SK-N-DZ (cell line): ENCODE data around the gene PGC.

ENCODE experiments used
- DNase-seq: peaks from one replicate; pipeline ENCODE4 v3.0.0-alpha.2; 2015; ENCODE audit warnings: low spot score

Gene PGC

DNA sequence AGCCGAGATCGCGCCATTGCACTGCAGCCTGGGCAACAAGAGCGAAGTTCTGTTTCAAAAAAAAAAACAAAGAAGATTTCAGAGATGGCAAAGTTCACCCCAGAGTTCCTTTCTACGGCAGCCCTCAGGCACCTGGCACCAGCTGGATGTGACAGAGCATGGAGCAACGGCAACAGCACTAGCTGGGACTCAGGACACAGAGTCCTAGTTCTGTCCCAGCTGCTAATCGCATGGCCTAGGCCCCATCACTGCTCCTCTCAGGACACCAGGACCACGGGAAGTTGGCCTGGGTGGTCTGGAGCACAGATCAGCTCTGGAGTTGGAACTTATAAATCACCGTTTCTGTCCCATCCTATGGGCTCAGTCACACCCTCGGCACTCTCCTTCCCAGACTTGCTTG lies 1.1 kb downstream of the PGC start:
- DNase-seq = no peak

DNA sequence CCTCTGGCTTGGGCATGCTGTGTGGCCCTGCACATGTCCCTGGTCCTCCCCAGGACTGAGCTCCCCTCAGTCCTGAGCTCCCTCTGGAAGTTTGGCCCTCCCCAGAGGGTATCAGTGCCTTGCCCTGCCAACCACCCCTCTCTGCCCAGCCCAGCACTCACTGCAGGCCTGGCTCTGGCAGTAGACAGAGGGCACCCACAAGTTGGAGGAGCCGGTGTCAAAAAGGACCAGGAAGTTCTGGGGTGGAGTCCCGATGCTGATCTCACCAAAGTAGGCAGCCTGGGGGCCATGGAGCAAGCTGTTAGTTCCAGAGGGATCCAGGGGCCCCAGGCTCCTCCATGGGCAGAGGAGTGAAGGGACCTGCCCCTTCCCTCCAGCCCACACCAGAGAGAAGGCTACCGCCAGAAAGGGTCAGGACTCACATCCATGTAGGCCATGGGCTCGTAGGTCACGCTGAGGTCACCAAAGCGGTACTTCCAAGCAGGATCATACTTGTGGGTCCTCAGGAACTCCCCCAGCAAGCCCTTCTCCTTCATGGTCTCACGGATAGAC lies 2.9 kb downstream of the PGC start:
- DNase-seq = no peak

DNA sequence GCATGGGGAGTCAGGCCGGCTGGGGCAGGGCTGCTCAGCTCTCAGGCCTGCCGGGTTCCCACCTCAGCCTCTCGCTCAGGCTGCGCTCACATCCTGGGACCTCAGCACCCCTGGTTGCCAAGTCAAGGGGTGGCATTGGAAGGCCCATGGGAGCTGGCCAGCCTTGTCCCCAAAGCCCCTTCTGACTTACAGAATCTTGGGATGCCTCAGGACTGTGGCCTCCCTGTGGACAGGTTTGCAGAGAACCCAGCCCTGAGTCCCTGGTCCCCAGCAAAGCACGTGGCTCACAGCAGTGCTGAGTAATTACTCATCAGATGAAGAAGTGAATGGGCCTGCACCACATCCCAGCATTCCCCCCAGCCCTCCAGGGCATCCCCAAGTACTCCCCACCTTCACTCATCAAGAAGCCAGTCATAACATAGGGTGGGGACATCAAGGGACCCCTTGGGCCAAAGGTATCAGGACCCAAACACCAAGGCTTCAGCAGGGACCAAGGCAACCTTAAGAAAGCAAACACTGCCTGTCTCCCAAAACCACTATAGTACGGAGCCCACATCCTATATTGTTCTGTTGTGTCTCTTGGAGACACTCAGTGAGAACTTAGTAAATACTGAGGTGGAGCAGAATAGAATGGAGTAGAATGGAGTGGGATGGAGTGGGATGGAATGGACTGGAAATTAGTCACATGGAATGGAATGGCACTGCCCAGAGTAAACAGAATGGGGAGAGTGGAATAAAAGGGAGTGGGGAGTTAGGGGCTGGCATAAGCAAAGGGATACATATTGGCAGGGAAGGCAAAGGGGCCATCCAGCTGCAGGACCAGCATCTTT lies 3.6 kb downstream of the PGC start:
- DNase-seq = no peak

DNA sequence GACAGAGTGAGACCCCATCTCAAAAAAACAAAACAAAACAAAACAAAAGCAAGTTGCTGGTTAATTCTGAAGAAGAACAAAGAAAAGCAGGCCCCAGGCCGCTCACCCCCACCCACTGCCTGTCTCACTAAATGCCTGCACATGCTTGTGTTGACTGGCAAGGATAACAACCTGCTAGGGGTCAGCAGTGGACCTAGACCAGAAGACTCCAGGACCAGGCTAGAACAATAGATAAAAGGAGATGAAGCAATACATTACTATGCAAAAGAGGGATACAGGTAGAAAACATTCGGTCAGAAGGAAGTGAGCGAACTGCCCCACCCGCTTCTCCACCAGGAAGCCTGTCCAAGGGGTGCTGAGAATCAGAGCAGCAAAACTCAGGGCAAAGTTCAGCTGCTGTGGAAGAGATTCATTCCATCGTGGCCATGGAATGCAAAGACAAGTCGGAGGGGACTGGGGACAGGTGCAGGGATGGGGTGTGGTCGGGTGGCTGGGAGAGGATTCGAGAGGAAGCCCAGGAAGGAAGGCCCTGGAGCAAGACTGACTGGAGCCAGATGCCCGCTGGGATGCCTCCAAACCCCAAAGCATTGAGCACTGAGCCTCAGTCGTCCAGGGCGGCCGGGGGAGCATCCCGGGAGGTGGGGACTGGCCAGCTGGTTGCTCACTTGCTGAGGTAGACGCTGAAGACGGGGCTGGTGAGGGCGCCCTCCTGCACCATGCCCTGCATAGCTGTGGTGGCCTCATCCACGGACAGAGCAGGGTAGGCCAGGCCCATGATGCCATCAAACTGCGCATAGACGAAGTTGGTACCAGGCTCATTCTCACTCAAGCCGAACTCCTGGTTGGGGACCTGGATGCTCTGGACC lies 5.3 kb downstream of the PGC start:
- DNase-seq = no peak

DNA sequence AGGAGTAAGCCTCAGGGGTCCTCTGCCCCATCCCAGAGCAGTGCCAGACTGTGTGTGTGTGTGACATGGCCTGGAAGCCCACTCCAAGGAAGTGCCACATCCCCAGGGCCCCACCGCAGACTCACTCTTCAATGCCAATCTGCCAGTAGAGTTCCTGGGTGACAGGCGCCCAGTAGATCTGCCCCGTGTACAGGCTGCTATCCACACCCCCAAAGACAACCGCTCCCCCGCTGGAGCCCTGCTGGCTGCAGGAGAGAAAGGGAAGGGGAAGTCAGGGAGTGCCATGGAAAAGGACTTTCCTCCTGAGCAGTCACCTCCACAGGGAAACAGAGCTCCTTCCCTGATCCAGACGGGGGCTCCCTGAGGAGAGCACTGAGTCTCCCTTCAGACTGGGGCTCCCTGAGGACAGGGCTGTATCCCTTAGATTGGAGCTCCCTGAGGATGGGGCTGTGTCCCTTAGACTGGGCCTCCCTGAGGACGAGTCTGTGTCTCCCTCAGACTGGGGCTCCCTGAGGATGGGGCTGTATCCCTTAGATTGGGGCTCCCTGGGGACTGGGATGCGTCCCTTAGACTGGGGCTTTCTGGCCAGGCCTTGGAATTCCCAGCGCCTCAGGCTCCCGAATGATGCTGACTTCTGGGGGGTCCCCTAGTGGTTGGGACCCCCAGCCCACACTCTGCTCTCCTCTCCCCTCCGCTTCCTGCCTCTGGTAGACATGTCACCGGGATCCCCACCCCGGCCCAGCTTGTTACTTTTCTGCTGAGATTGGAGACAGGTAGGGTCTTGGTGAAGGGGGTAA lies 6.6 kb downstream of the PGC start:
- no peak for DNase-seq

DNA sequence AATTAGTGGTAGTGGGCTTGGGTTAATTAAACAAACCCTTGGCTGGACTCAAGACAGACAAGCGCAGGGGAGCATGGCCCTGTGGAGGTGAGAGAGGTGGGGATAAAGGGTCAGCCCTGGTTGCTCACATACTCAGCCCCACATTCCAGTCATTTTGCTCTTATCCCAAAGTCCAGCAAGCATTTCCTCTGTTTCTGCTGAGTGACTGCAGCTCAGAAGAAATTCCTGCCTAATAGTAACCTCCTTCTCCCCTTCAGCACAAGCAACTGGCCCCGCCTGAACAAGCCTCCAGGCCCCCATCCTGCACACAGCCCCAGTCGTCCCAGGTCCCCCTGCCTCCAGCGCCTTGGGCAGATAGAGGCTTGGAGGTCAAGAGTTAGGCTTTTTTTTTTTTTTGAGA lies 8.2 kb downstream of the PGC start:
- no peak for DNase-seq

DNA sequence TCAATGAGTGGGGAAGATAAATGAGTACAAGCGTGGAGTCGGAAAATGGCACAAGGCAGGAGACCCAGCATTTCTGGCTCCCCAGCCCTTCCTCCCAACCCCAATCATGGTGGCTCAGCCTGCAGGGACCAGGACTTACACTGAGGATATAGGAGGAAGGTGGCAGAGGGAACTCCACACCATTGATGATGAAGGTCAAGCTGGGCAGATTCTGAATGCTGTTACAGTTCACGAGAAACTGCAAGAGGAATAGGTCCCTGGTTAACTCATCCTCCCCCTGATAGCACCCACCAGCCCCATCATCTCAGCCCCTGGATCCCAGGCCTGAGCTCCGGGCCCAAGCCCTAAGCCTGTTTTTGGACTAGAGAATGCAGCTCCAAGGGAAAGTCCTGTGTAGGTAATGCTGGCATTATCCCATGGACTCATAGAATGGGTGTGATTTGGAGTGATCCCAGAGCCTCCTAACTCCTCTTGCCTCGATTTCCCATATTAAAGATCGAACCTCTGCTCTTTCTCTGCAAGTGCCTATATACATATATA lies 9.5 kb downstream of the PGC start:
- DNase-seq = no peak

DNA sequence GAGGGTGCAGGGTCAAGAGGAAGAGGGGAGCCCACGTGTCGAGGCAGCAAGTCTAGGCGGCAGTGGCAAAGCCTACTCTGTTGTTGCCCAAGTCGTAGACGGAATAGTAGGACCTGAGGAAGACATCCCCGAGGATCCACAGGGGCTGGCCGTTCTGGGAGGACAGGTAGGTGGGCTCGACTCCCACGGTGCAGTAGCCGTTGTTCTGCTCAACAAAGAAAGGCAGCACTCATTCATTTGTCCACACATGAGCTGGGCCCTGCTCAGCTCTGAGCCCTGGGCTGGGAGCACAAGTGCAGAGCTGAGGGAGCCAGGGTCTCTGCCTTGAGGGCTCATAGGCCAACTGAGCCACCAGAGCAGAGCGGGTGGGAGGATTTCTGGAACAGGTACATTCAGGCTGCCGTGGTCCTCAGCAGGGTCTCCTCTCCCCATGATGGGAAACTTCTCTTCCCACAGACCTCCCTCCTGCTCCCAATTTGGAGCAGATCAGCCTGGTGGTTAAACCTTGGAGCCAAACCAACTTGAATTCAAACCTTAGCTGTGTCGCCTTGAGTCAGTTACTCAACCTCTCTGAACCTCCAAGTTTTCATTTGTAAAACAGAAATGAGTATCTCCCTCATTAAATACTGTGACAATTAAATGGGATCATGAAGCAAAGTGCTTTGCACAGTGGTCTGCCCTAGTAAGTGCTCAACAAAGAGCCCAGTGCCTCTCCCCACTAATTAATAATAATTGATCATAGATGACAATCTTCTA lies 10.2 kb downstream of the PGC start:
- no peak for DNase-seq

DNA sequence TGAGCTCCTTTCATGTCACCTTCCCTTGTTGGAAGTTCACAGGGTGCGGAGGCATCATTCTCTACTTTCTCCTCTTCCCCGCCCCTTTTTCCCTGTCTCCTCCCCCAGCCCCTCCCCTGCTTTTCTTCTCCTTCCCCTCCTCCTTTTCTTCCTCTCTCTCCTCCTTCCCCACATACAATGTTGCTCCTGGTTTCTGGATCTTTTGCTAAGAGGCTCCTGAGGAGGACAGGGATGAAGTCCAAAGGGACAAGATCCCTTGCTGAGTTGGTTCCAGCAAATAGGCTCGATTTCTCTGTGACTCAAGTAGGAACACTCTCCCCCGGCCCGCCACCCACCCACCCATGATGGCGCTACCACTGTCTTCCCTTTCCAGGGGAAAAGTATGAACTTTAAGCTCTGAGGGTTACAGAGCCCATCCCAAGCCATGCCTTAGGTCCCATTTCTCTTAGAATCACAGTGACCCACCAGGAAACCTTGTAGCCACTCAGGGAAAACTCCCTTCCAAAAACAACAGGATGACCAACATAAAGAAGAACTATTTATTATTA lies 10.9 kb downstream of the PGC start:
- no peak for DNase-seq

DNA sequence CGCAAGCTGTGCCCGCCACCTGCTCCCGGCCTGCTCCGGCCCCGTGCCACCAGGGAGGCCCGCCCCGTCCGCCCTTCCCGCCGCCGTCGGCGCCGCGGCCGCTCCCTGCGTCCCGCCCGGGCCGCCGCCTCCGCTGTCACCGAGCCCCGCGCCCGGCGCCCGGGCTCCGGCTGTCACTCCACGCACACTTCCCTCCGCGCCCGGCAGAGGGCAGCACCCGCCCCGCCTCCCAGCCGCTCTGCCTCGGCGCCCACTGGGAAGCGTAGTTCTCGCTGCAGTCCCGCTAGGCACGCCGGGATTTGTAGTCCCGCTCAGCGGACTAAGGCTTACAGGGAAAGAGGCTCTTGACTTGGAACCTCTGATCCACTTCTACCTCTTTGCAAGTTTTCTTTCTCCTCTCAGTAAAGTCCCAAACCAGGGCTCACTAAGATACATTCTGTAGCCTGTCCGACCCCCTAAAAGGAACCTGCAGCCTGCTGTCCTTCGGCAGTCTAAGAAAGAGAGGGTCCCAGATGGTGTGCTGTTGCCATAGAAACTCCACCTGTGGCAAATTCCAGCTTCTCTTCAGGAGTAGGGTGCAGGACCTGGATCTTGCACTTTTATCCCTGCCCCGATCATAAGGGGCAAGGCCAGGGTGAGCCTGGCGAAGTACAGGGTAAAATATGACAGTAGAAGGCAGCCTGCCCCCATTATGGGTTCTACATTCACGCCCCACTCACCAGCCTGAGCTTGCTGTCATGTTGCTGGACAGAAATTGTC lies 11.6 kb downstream of the PGC start, which contains the start of gene TFEB:
TFEB (minus strand) TSS at position 182 of the 759 bp plus-strand sequence. CDS start 44,395 bp downstream, outside the sequence.
- peak; percentile 85 for DNase-seq

DNA sequence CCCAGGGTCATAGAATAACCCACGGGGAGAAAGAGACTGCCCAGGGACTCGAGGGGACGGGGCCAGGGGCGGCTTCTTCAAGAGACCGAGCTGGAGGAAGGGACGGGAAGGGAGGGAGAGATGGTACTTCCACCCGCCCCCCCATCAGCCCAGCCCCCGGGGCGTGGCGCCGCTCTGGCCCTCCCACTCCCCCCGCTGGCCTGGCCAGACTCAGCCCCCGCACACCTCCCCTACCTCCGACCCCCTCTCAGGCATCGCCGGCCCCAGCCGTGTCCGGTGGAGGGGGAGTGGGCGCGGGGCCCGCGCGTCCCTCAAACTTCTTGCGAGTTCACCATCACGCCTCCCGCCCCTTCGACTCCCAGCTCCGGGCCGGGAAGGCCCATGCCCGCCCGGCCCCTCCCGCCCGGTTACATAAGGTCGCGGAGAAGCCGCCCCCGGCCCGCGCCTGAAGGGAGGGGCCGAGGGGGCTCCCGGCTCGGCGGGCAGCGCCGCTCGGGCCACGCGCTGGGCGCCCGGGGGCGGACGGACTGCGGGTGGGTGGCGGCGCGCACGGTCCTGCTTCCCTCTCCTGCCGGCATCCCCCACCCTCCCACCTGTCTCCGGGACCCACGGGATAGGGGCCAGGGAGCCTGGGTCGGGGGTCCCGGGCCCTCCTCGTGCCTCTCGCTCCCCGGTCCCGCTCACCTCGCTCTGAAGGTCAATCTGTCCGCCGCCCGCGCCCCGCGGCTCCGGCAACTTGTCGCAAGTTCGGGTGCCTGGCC lies 12.4 kb downstream of the PGC start:
- peak; percentile 68 for DNase-seq

DNA sequence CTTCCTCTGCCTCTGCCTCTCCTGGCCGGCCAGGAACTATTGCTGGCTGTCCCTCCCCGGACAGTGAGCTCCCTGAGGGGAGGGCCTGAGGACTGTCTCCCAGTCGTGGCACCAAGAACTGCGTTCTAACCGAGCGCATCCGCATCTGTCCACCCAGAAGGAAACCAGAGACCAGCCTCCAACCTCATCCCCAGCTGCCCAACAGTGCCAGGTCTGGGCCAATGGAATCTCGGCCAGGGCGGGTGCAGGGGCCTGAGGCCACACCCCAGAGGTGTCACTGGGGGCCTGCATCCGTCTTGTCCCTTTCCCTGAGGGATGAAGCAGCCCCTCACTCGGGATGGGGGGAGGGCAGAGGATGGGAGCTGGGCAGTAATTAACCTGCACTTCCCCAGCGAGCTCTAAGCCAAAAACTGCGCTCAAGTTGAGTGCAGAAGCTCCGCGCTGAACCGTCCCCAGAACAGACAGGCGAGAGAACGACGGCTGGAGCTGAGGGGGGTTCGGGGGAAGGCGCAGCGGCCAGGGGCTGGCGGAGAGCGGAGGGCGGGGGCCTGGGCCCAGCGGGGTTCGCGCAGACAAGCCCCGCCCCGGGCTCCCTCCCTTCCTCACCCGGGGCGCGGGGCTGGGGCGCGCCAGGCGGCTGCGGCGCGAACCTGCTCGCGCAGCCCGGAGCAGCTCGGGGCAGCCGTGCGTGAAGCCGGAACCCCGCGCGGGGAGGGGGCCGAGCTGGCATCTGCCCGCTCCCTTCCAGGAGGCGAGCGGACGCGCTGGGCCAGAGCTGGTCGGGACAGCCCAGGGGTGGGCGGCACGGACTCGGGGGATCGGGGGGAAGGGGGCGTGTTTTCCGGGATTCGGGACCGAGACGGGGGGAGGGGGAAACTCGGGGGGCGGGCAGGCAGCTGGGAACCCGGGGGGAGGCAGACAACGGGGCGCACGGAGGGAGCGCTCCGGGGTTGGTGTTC lies 13.2 kb downstream of the PGC start:
- DNase-seq = peak; percentile 88

DNA sequence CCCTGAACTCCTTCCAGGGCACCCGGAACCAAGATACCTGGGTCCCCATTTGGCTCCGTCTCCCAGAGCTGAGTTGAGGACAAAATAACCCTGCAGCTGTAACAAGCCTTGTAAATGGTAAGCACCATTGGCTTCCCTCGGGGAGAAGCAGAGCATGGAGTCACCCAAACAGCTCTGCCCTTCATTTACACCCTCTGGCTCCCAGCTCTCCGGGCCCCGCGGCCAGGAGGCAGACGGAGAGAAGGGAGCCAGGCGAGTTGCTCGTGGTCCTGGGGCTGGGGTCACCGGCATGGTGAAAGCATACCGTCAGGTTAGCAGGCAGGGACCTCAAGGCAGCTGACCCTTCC lies 13.9 kb downstream of the PGC start:
- no peak for DNase-seq

DNA sequence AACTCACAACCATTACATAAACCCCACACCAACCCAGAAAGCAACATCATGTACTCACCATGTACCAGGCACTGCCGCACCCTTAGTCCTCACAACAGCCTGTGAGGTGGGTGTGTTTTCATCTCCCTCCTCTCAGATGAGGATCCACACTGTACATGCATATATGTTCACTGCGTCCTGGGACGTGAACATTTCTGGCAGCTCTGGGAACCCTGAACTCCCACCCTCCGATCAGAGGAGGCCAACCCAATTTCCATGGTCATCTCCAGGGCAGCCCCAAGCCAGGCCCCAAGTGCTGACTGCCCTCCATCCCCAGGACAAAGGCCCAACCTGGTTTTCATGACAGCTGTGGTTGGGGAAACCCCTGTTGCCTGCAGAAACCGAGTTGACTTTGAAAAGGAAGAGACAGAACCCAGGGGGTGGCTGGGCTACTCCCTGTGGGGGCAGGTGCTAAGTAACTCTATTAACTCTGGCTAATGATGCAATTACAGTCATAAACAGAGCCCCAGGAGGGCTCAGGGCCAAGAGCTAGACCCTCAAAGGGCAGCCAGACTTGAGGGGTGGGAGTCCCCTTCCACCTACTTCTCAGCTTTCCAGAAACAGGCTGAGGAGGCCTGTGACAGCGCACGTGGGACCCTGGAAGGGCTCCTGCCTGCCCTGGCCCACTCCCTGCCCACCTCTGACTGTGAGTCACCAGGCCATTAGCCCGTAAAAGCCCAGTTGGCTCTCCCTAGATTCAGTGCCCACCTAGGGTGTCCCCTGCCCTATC lies 14.4 kb downstream of the PGC start:
- DNase-seq = no peak

DNA sequence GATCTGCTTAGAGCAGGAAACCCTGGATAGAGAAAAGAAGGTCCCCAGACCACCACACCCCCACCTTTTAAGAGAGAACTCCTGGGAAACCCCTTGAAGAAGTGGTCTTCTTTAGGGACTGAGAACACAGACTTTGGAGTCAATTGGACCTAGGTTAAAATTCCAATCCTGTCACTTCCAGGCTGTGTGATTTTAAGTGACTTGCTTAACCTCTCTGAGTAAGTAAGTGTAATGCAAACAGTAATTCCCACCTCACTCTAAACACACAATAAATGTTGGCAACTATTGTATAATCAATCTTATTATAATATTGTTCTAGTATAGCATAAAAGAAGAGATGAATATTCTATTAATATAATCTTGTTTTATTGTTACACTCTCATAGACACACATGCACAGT lies 15.0 kb downstream of the PGC start:
- no peak for DNase-seq

DNA sequence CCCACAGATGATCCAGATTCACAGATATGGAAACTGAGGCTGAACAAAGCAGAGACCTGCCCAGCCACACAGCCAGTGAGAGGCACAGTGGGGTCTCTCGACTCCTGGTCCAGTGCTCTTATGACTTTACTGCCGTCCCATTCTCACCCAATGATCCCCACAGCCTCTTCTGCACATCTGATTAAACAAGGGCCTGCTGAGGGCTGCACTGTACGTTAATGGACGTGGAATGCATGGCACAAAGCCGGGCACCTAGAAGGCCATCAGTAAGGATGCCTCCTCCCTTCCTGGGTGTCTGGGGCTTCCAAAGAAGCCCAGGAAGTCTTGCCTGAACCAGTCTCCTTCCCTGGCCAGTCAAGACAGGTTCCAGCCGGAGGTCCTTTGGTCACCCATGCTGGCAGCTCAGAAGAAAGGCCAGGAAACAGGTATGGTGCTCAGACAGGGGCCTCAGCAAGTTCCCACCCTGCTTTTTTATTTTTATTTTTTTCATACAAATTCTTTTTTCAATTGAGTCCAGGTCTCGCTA lies 15.6 kb downstream of the PGC start:
- DNase-seq = no peak
